GM18520 (cell line): Measurements from ENCODE around the gene OR2D3.
"Not testable (repeated sequence)": the region's sequence is repeated elsewhere in the genome, so short reads cannot be mapped to it uniquely, and the experiment has no call there.

Source experiments
- ATAC-seq: cut with Tn5 transposase; IDR thresholded peaks from one replicate; pipeline ENCODE4 v1.9.1; 2021; ENCODE audit not compliant: unreplicated experiment

The OR2D3 gene

GRCh38 chr11:6927030-6927617 lies 6.3 kb downstream of the OR2D3 start:
- peak; percentile 37 for ATAC-seq

- ATAC-seq: no peak
These were observed 8.1 kb downstream of the OR2D3 start for GRCh38 chr11:6928916-6929315.

- no peak for ATAC-seq
These were observed 10.4 kb downstream of the OR2D3 start for GRCh38 chr11:6931146-6931713.

- no peak for ATAC-seq
These were observed 11.3 kb downstream of the OR2D3 start for GRCh38 chr11:6932145-6932544.

GRCh38 chr11:6941970-6942369 lies 21.2 kb downstream of the OR2D3 start:
- no peak for ATAC-seq

GRCh38 chr11:6943131-6943530 lies 22.3 kb downstream of the OR2D3 start:
- no peak for ATAC-seq

GRCh38 chr11:6954248-6954647 lies 33.4 kb downstream of the OR2D3 start:
- not testable (repeated sequence) for ATAC-seq

- ATAC-seq: no peak
These were observed 41.3 kb downstream of the OR2D3 start for GRCh38 chr11:6962141-6962540.

GRCh38 chr11:6962673-6963072 lies 41.9 kb downstream of the OR2D3 start:
- no peak for ATAC-seq

- no peak for ATAC-seq
These were observed 48.0 kb downstream of the OR2D3 start for GRCh38 chr11:6968816-6969215.

GRCh38 chr11:6969854-6970253 lies 49.1 kb downstream of the OR2D3 start:
- not testable (repeated sequence) for ATAC-seq
